Measurements from ENCODE around the gene COLEC11.

GRCh38 chr2:3586220-3586619, 8.7 kb upstream of the COLEC11 start:
- TF ChIP-seq THAP7 (CRISPR knock-in tag; IDR thresholded peaks at IDR 0.05): no peak
- TF ChIP-seq PCBP2 (IDR thresholded peaks at IDR 0.05; ENCODE audit: low read depth, low read length, poor library complexity, severe bottlenecking): no peak
- no peak for TF ChIP-seq MYC (IDR thresholded peaks at IDR 0.05; ENCODE audit: low read depth, low read length)
- TF ChIP-seq MYC (CRISPR knock-in tag; IDR thresholded peaks at IDR 0.05; ENCODE audit: borderline replicate concordance, low read depth): no peak
- TF ChIP-seq YY1 (IDR thresholded peaks at IDR 0.05; ENCODE audit: borderline replicate concordance in 1 of 3, control insufficient read depth in 1 of 3, extremely low read depth in 1 of 3, insufficient read depth in 3 of 3, insufficient read length in 1 of 3, insufficient replicate concordance in 2 of 3, low read depth in 1 of 3, low read length in 2 of 3): no peak
- TF ChIP-seq CTCF (IDR thresholded peaks at IDR 0.05 in 2 of 3, conservative IDR thresholded peaks at IDR 0.05 in 1 of 3; ENCODE audit: insufficient read depth in 2 of 3, low read depth in 1 of 3, low read length in 3 of 3): no peak
- no peak for TF ChIP-seq USF1 (CRISPR knock-in tag; IDR thresholded peaks at IDR 0.05)
- no peak for TF ChIP-seq POLR2A (conservative IDR thresholded peaks at IDR 0.05)
- TF ChIP-seq SNAPC5 (CRISPR knock-in tag; IDR thresholded peaks at IDR 0.05): no peak
- no peak for TF ChIP-seq ATF1 (CRISPR knock-in tag; IDR thresholded peaks at IDR 0.05)
- TF ChIP-seq ATF1 (tag; IDR thresholded peaks at IDR 0.05): no peak
